Head of caudate nucleus (tissue), 42 donors: Measurements from ENCODE around the gene FLCN.

Experiments
- DNase-seq, 42 donors: peaks; one replicate each; pipeline versions ENCODE4 v3.0.0 to v3.0.0-alpha.2; 2020 to 2021; ENCODE audit warnings: mixed read lengths in 7 of 42
- intact Hi-C: fragments of 100-400 bp; cut with DNase I; formaldehyde crosslinking; loops from one replicate; pipeline ENCODE4 v1.15.0; 2022

FLCN gene

DNA sequence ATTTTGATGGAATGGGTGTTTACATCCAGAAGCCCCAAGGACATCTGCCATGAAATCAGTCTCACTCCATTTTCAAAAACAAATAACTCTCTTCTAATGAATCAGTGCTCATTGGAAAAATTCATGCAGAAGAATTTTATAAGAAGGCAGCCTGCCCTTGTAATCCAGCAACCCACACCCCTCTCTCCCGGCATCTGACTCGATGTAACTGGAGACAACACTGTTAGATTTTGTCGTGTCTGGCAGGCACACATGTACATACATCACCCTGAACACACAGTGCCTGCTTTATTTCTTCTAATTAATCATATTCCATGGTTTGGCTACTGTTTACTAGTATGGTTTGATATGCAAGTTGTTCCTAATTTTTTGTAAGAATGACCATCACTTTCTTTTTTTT lies 19.0 kb downstream of the FLCN start:
- no peak for DNase-seq
- intact Hi-C loops: no loop called here

DNA sequence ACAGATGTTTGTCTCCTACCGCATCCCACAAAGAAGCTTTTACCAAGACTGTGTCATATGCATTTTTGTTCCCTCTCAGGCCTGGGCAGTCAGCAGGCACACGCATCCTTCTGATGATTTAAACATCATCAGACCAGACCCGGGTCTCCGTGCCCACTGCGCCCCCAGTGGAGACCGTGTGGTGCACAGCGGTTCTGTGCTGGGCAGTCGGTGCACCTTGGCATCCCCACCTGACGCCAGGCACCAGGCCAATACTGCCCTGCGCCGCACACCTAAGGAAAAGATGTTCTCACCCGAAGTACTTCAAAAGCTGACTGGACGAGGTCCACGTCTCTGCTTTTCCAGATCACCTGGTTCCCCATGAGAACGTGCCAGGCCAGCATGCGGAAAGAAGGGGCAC lies 20.2 kb downstream of the FLCN start:
- intact Hi-C loops: no loop called here
- no peak for DNase-seq

GRCh38 chr17:17216236-17216635 lies 20.7 kb downstream of the FLCN start:
- DNase-seq: no peak
- intact Hi-C loops: no loop called here

- DNase-seq: no peak
Measured at GRCh38 chr17:17215575-17215974, 21.4 kb downstream of the FLCN start.

GRCh38 chr17:17214646-17215436 lies 22.1 kb downstream of the FLCN start:
- no peak for DNase-seq
- intact Hi-C loops: no loop called here

More at GRCh38 chr17:17215575-17215974, 21.4 kb downstream of the FLCN start:
- intact Hi-C loops: no loop called here

- intact Hi-C loops: no loop called here
- no peak for DNase-seq
Measured at GRCh38 chr17:17213775-17214174, 23.2 kb downstream of the FLCN start.

- intact Hi-C loops: no loop called here
- no peak for DNase-seq
Measured at GRCh38 chr17:17207998-17208397, 29.0 kb downstream of the FLCN start.

- intact Hi-C loops: no loop called here
- peak in 1 of 42 donors; percentile 72 for DNase-seq
Measured at GRCh38 chr17:17206913-17207335, 30.0 kb downstream of the FLCN start.

- DNase-seq: peak; percentile 61 to 92 (median 80)
- intact Hi-C loops: no loop called here
Measured at GRCh38 chr17:17206124-17206912, 30.6 kb downstream of the FLCN start, which contains the start of gene PLD6. TSS of gene PLD6 (minus strand) at chr17:17206333. CDS start at chr17:17206286, 47 bp downstream.

GRCh38 chr17:17205368-17206123 lies 31.4 kb downstream of the FLCN start:
- DNase-seq: peak in 40 of 42 donors; percentile 41 to 82 (median 66)
- intact Hi-C loops: no loop called here

- intact Hi-C loops: no loop called here
- DNase-seq: no peak
Measured at GRCh38 chr17:17204635-17205231, 32.2 kb downstream of the FLCN start.

DNA sequence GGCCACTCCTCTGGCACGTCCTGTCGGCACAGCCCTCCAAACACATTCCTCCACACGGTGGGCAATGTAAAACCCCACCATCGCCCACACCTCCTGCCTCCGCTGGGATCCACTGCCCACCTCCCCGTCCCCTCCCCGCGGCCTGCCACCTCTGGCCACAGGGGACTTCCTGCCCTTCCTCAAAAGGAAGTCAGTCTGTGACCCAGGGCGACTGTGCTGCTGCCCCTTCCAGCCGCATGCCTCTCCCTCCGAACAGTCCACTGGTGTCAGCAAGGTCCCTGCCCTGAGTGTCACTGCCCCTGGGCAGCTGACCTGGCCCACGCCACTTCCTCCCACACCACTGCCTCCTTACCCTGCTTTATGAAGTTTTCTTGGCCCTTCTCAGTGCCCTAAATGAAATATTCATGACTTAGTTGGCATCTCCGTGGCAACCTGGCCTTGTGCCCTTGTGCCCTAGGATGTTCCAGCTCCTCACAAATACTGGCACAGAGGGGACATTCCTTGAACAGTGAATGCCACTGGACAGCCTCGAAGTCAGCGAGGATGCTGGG lies 32.9 kb downstream of the FLCN start:
- intact Hi-C loops: no loop called here
- peak in 41 of 42 donors; percentile 43 to 86 (median 71) for DNase-seq

GRCh38 chr17:17203173-17203730 lies 33.7 kb downstream of the FLCN start:
- no peak for DNase-seq
- intact Hi-C loops: no loop called here

DNA sequence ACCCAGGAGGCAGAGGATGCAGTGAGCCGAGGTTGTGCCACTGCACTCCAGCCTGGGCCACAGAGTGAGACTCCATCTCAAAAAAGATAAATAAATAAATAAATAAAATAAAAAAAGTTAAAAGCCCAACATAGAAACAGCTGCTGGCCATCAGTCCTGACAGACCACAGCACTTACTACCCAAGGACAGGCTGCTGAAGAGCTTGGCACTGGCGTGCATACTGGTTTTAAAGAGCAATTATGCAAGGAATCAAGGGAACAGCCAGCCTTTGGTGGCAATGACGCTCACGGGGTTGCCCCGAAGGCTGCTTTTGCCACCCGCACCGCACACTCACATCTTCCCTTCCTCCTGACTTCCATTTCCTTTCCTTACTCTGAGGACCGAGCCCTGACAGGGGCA lies 35.1 kb downstream of the FLCN start:
- intact Hi-C loops: no loop called here

GRCh38 chr17:17201271-17201670 lies 35.7 kb downstream of the FLCN start:
- intact Hi-C loops: no loop called here
- no peak for DNase-seq

More for the DNA sequence above, 35.1 kb downstream of the FLCN start:
- no peak for DNase-seq

GRCh38 chr17:17200831-17201230 lies 36.1 kb downstream of the FLCN start:
- no peak for DNase-seq
- intact Hi-C loops: no loop called here

- intact Hi-C loops: no loop called here
- no peak for DNase-seq
Measured at GRCh38 chr17:17200311-17200710, 36.7 kb downstream of the FLCN start.

GRCh38 chr17:17198281-17198680 lies 38.7 kb downstream of the FLCN start:
- DNase-seq: no peak
- intact Hi-C loops: no loop called here

DNA sequence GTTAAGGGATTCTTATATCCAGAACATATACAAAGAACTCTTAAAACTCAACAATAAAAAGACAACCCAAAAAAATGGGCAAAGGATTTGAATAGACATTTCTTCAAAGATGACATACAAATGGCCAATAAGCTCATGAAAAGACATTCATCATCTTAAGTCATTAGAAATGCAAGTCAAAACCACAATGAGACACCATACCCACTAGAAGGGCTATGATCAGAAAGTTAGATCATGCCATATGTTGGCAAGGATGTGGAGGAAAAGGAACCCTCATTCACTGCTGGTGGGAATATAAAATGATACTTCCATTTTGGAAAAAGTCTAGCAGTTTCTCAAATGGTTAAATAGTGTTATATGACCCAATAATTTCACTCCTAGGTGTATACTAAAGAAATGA lies 40.2 kb downstream of the FLCN start:
- DNase-seq: no peak
- intact Hi-C loops: no loop called here
